Breast epithelium (tissue), 3 donors: ENCODE measurements around the gene GTF2IRD2.
"Not testable (repeated sequence)": the region's sequence is repeated elsewhere in the genome, so short reads cannot be mapped to it uniquely, and the experiment has no call there.

Source experiments
- CTCF ChIP-seq, 3 donors: fragments of 450-650 bp; IDR thresholded peaks; one replicate each; pipeline ENCODE4 v1.5.1; 2016 to 2017; ENCODE audit warnings: antibody characterized with exemption in 3 of 3, mild to moderate bottlenecking in 3 of 3, moderate library complexity in 3 of 3
- POLR2A ChIP-seq: fragments of 450-650 bp; IDR thresholded peaks from one replicate; pipeline ENCODE4 v1.6.1; 2016; ENCODE audit warnings: antibody characterized with exemption, mild to moderate bottlenecking, moderate library complexity
- POLR2AphosphoS5 ChIP-seq, 3 donors: sonication (generic); formaldehyde crosslinking; IDR thresholded peaks; one replicate each; pipeline ENCODE4 v1.6.1; 2017; ENCODE audit warnings: antibody characterized with exemption in 3 of 3

GRCh38 chr7:74766509-74766908 is 84.9 kb downstream of the GTF2IRD2 start:
- not testable (repeated sequence) for TF ChIP-seq POLR2A; CTCF (IDR thresholded peaks at IDR 0.05); POLR2AphosphoS5 (IDR thresholded peaks at IDR 0.05)
